ENCODE data around the gene ARMS2.

- TF ChIP-seq CTCF (IDR thresholded peaks at IDR 0.05; ENCODE audit: low read depth, low read length) (no peak), EZH2phosphoT487 (IDR thresholded peaks at IDR 0.05; ENCODE audit: low read depth) (no peak)
Observed at GRCh38 chr10:122480146-122480833, 25.8 kb downstream of the ARMS2 start.

Measured in OCI-LY3 (cell line).